GM21515 (cell line): ENCODE data around the gene OR11H7.
"Not testable (repeated sequence)": the region's sequence is repeated elsewhere in the genome, so short reads cannot be mapped to it uniquely, and the experiment has no call there.

Experiments used
- ATAC-seq: cut with Tn5 transposase; IDR thresholded peaks from one replicate; pipeline ENCODE4 v1.9.1; 2021; ENCODE audit not compliant: unreplicated experiment

The OR11H7 gene

DNA sequence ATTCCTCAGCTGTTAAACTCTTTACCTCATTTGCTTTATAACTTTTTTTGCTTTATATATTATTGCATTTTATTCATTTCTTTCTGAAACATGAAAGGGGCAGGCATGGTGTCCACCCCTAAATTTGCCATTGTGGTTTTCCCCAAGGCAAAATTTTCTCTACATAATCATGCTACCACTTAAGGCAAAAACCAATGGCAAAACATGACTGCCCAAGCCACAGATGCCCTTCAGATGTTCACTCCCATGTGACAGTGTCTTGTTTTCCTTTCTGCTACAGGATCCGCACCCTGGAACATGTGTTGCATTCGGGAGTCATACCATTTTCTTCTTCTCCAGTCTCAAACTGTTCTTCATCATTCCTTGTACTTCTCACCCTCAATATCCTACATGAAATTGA, 48.6 kb downstream of the OR11H7 start:
- ATAC-seq: no peak

DNA sequence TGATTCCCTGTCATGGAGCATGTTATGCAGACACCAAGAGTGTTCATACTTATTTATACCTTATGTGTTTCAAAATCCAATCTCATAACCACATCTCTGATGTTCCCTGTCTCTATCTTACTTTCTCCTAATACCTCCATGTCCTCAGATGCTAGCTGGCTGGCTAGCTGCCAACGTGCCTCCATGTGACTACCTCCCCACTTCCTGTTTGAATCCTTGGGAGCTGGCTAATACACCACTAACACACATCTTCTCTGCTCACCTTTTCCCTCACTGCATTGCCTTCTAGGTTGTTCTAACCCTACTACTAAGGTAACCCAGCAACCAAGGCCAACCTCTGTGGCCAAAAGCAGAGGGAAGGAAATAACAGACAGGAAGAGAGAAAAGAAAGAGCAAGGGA, 49.6 kb downstream of the OR11H7 start:
- ATAC-seq: no peak

DNA sequence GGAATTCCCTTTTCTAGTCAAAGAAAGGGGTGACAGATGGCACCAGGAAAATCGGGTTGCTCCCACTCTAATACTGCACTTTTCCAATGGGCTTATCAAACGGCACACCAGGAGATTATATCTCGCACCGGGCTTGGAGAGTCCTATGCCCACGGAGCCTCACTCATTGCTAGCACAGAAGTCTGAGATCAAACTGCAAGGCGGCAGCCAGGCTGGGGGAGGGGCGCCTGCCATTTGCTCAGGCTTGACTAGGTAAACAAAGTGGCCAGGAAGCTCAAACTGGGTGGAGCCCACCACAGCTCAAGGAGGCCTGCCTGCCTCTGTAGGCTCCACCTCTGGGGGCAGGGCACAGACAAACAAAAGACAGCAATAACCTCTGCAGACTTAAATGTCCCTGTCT, 51.5 kb downstream of the OR11H7 start:
- ATAC-seq: not testable (repeated sequence)
